ENCODE data around the gene SPDYE3.
"Not testable (repeated sequence)": the region's sequence is repeated elsewhere in the genome, so short reads cannot be mapped to it uniquely, and the experiment has no call there.

- TF ChIP-seq POLR2A, CTCF (IDR thresholded peaks at IDR 0.05): not testable (repeated sequence)
Observed at GRCh38 chr7:100297852-100298631, 9.5 kb upstream of the SPDYE3 start.

Measured in testis (tissue), 2 donors.